Measurements from ENCODE around the gene C11orf21.
A peak's percentile ranks its signal among the peaks of the same experiment; 100 is the strongest.

Gene C11orf21

GRCh38 chr11:2265396-2265795 is 36.3 kb downstream of the C11orf21 start:
- Histone ChIP-seq H2AFZ (ENCODE audit: low read length) (peak overlapping the region; percentile 14; the same call in 1 of the 2 replicates), H3K4me1 (ENCODE audit: insufficient read depth, low read length, poor library complexity, severe bottlenecking) (peaks cover 18% of the 10 kb centered on the region), H3K79me2 (ENCODE audit: insufficient read depth, low read length) (no peaks in the 10 kb centered on the region), H3K9ac (ENCODE audit: low read depth, low read length, poor library complexity, severe bottlenecking) (no peak overlapping the region), H3K9me3 (ENCODE audit: insufficient read depth, low read depth, low read length) (no peaks in the 10 kb centered on the region), H3K36me3 (ENCODE audit: insufficient read depth, low read length) (no peaks in the 10 kb centered on the region), H4K20me1 (ENCODE audit: insufficient read depth, low read length, poor library complexity, severe bottlenecking) (no peaks in the 10 kb centered on the region), H3F3A (ENCODE audit: low read depth) (no peaks in the 10 kb centered on the region), H3K4me3 (ENCODE audit: low read length, poor library complexity, severe bottlenecking) (no peak overlapping the region), H3K9me2 (replicated peaks; ENCODE audit: low read depth, low read length) (no peaks in the 10 kb centered on the region), H3K4me2 (ENCODE audit: low read depth, low read length, poor library complexity, severe bottlenecking) (peak overlapping the region; percentile 42), H3K27me3 (ENCODE audit: insufficient read depth, low read length, poor library complexity, severe bottlenecking) (no peaks in the 10 kb centered on the region)
- TF ChIP-seq EZH2phosphoT487 (IDR thresholded peaks at IDR 0.05; ENCODE audit: borderline replicate concordance) (no peak), CTCF (conservative IDR thresholded peaks at IDR 0.05; ENCODE audit: low read length) (no peak)

GRCh38 chr11:2264366-2265053 is 37.2 kb downstream of the C11orf21 start:
- no peaks in the 10 kb centered on the region for H3K27me3 ChIP-seq (ENCODE audit: insufficient read depth, low read length, poor library complexity, severe bottlenecking)
- H3K9me3 ChIP-seq (ENCODE audit: insufficient read depth, low read depth, low read length) = no peaks in the 10 kb centered on the region
- H3K4me1 ChIP-seq (ENCODE audit: insufficient read depth, low read length, poor library complexity, severe bottlenecking) = peaks cover 18% of the 10 kb centered on the region
- H4K20me1 ChIP-seq (ENCODE audit: insufficient read depth, low read length, poor library complexity, severe bottlenecking) = no peaks in the 10 kb centered on the region
- H3K4me2 ChIP-seq (ENCODE audit: low read depth, low read length, poor library complexity, severe bottlenecking) = no peak overlapping the region
- TF ChIP-seq CTCF (conservative IDR thresholded peaks at IDR 0.05; ENCODE audit: low read length) (no peak), EZH2phosphoT487 (IDR thresholded peaks at IDR 0.05; ENCODE audit: borderline replicate concordance) (no peak)
- H3K36me3 ChIP-seq (ENCODE audit: insufficient read depth, low read length) = no peaks in the 10 kb centered on the region
- no peaks in the 10 kb centered on the region for H3K79me2 ChIP-seq (ENCODE audit: insufficient read depth, low read length)
- no peak overlapping the region for H2AFZ ChIP-seq (ENCODE audit: low read length)
- no peaks in the 10 kb centered on the region for H3F3A ChIP-seq (ENCODE audit: low read depth)
- H3K4me3 ChIP-seq (ENCODE audit: low read length, poor library complexity, severe bottlenecking) = no peak overlapping the region
- no peaks in the 10 kb centered on the region for H3K9me2 ChIP-seq (replicated peaks; ENCODE audit: low read depth, low read length)
- no peak overlapping the region for H3K9ac ChIP-seq (ENCODE audit: low read depth, low read length, poor library complexity, severe bottlenecking)

- Histone ChIP-seq H3F3A (ENCODE audit: low read depth) (no peaks in the 10 kb centered on the region), H3K9ac (ENCODE audit: low read depth, low read length, poor library complexity, severe bottlenecking) (no peak overlapping the region), H3K9me3 (ENCODE audit: insufficient read depth, low read depth, low read length) (no peaks in the 10 kb centered on the region), H3K9me2 (replicated peaks; ENCODE audit: low read depth, low read length) (no peaks in the 10 kb centered on the region), H3K4me2 (ENCODE audit: low read depth, low read length, poor library complexity, severe bottlenecking) (no peak overlapping the region), H3K4me1 (ENCODE audit: insufficient read depth, low read length, poor library complexity, severe bottlenecking) (peaks cover 18% of the 10 kb centered on the region), H4K20me1 (ENCODE audit: insufficient read depth, low read length, poor library complexity, severe bottlenecking) (no peaks in the 10 kb centered on the region), H2AFZ (ENCODE audit: low read length) (no peak overlapping the region), H3K4me3 (ENCODE audit: low read length, poor library complexity, severe bottlenecking) (no peak overlapping the region), H3K79me2 (ENCODE audit: insufficient read depth, low read length) (no peaks in the 10 kb centered on the region), H3K27me3 (ENCODE audit: insufficient read depth, low read length, poor library complexity, severe bottlenecking) (no peaks in the 10 kb centered on the region), H3K36me3 (ENCODE audit: insufficient read depth, low read length) (no peaks in the 10 kb centered on the region)
- TF ChIP-seq CTCF (conservative IDR thresholded peaks at IDR 0.05; ENCODE audit: low read length) (no peak), EZH2phosphoT487 (IDR thresholded peaks at IDR 0.05; ENCODE audit: borderline replicate concordance) (no peak)
These were observed 37.9 kb downstream of the C11orf21 start for GRCh38 chr11:2263724-2264360.
